Breast epithelium (tissue), 3 donors: ENCODE measurements around the gene EIF4G3.

Experiments
- POLR2AphosphoS5 ChIP-seq, 3 donors: sonication (generic); formaldehyde crosslinking; IDR thresholded peaks; one replicate each; pipeline ENCODE4 v1.6.1; 2017; ENCODE audit warnings: antibody characterized with exemption in 3 of 3
- TF ChIP-seq, protein P1 (sequence below), 3 donors: fragments of 450-650 bp; IDR thresholded peaks; one replicate each; pipeline ENCODE4 v1.5.1; 2016 to 2017; ENCODE audit warnings: antibody characterized with exemption in 3 of 3, mild to moderate bottlenecking in 3 of 3, moderate library complexity in 3 of 3

DNA sequence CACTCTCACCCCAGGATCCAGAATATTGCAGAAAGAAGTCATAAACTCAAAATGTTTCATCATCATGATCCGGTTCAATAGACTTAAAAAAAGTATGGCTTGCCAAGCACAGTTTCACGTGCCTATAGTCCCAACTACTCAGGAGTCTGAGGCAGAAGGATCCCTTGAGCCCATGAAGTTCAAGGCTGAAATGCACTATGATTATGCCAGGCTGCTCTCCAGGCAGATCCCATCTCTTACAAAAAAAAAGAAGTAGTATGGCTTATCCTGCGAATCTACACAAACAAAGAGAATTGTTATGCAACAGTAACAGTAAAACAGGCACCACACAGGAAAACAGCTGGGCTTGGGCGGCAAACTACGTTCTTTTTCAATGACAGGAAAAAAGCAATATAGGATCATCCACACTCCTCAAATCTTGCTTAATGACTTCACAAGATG, 76.2 kb downstream of the EIF4G3 start:
- TF ChIP-seq, protein P1, sequence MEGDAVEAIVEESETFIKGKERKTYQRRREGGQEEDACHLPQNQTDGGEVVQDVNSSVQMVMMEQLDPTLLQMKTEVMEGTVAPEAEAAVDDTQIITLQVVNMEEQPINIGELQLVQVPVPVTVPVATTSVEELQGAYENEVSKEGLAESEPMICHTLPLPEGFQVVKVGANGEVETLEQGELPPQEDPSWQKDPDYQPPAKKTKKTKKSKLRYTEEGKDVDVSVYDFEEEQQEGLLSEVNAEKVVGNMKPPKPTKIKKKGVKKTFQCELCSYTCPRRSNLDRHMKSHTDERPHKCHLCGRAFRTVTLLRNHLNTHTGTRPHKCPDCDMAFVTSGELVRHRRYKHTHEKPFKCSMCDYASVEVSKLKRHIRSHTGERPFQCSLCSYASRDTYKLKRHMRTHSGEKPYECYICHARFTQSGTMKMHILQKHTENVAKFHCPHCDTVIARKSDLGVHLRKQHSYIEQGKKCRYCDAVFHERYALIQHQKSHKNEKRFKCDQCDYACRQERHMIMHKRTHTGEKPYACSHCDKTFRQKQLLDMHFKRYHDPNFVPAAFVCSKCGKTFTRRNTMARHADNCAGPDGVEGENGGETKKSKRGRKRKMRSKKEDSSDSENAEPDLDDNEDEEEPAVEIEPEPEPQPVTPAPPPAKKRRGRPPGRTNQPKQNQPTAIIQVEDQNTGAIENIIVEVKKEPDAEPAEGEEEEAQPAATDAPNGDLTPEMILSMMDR (IDR thresholded peaks at IDR 0.05) = no peak
- no peak for TF ChIP-seq POLR2AphosphoS5 (IDR thresholded peaks at IDR 0.05)
